ENCODE data around the gene IQCE. TPM values are rescaled to one million over a fixed set of nuclear protein-coding genes. Genes with fewer than 3 reads are reported as not detected.
"Not testable (repeated sequence)": the region's sequence is repeated elsewhere in the genome, so short reads cannot be mapped to it uniquely, and the experiment has no call there.

The IQCE gene
- total RNA-seq, 1 donor from 2014 or later, result 11.5 TPM

DNA sequence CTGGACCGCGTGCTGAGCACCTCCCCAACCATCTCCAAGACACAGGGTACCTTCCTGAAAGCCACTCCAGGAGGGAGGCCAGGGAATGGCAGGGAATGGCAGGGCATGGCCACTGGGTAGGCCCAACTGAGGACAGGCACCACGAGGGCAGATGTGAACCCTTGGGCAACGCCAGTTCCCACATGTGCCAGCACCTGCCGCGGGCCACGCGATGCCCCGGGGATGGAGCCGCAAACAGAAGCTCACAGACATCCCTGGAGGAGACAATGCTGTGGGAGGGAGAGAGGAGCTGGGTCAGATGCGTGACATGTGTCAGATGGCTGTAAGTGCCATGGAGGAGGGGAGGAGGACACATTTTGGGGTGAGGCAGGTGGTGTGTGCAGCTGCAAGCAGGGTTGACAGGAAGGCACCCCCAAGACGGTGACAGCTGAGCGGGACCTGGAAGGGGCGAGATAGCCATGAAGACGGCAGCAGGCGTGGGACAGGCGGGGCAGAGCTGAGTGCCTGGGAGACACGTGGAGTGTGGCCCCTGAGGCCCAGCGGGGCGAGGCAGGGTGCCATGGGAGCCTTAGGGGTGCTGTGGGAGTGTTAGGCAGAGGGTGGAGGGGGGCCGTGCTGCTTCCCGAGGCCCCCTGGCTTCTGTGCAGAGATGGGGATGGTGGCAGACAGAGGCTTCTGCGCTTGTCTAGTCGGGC lies 27.7 kb downstream of the IQCE start:
- ATAC-seq (no peak), DNase-seq (ENCODE audit: missing footprints) (no peak)
- intact Hi-C loops (cut with DNase I), result no loop called here

GRCh38 chr7:2587134-2587533 lies 28.4 kb downstream of the IQCE start:
- ATAC-seq (no peak), DNase-seq (ENCODE audit: missing footprints) (no peak)
- intact Hi-C loops (cut with DNase I), result no loop called here

GRCh38 chr7:2587778-2588177 lies 29.0 kb downstream of the IQCE start:
- DNase-seq (ENCODE audit: missing footprints) (no peak), ATAC-seq (no peak)
- intact Hi-C loops (cut with DNase I), result no loop called here

DNA sequence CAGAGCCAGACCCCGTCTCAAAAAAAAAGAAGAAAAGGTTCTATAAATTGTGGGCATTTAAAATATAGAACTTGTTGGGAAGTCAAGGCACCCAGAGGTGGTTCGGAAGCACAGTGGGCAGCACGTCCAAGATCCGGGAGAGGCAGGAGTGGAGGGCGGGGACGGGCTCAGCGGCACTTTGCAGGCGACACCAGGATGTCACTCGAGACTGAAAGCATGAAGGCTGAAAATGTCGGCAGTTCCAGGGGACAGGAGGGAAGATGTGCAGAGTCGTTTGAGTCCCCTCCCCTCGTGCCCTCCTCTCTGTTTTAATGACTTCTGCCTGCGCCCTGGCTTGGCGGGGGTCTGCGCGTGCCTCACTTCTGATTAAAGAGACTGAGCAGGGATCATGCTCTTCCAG lies 30.6 kb downstream of the IQCE start:
- DNase-seq (ENCODE audit: missing footprints) (no peak), ATAC-seq (no peak)
- intact Hi-C loops (cut with DNase I), result no loop called here

- DNase-seq (ENCODE audit: missing footprints); intact Hi-C loops (cut with DNase I); ATAC-seq: not testable (repeated sequence)
Observed at GRCh38 chr7:2589941-2590340, 31.2 kb downstream of the IQCE start.

DNA sequence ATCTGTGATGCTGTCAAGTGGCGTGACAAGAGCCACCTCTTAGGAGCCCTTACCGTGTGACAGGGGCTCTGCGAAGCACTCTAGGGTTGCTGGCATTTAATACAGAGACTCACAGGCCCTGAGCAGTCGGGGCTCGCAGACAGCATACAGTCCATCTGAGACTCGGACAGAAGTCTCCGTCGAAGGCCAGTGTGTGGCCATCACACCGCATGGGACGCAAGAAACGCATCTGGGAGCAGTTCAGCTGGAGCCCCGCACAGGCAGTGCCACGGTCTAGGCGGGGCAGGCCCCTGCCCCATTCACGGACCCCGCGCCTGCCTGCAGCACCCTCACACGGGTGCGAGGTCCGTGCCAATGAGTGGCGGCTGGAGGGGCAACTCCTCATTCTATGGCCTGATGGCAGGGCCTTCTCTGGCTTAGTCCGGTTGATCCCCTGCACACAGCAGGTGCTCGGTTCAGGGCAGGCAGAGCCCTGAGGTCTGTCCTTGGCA lies 33.6 kb downstream of the IQCE start:
- intact Hi-C loops (cut with DNase I), result no loop called here

DNA sequence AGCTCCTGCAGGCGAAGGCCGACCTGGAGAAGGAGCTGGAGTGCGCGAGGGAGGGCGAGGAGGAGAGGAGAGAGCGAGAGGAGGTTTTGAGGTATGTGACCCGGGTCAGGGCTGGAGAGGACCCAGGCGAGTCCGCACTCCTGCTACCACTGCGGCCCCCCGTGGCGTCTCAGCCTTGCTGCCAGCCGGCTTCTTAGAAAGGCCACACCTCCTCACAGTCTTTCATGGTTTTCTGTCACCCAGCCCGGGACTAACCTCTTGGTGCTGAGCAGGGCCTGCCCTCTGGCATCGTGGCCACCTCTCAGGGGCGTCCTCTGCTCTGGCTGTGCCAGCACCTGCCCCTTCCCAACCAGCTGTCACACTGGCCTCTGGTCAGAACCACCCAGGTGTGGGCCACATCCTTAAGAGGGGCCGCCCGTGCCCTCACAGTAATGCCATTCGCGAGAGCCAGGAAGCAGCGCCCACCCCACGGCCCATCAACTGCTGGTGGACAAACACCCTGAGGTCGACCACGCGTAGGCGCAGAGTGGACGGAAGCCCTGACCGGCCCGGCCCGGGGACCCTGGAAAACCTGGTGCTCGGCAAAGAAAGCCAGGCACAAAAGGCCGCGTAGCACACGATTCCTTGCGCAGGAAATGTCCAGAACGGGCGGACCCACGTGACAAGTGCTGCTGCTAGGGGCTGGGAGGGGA lies 34.4 kb downstream of the IQCE start:
- intact Hi-C loops (cut with DNase I), result no loop called here
- ATAC-seq (no peak), DNase-seq (ENCODE audit: missing footprints) (no peak)

More for the DNA sequence above, 33.6 kb downstream of the IQCE start:
- DNase-seq (ENCODE audit: missing footprints), result no peak
- no peak for ATAC-seq

- intact Hi-C loops (cut with DNase I), result no loop called here
- DNase-seq (ENCODE audit: missing footprints) (no peak), ATAC-seq (no peak)
Observed at GRCh38 chr7:2594599-2594998, 35.8 kb downstream of the IQCE start.

DNA sequence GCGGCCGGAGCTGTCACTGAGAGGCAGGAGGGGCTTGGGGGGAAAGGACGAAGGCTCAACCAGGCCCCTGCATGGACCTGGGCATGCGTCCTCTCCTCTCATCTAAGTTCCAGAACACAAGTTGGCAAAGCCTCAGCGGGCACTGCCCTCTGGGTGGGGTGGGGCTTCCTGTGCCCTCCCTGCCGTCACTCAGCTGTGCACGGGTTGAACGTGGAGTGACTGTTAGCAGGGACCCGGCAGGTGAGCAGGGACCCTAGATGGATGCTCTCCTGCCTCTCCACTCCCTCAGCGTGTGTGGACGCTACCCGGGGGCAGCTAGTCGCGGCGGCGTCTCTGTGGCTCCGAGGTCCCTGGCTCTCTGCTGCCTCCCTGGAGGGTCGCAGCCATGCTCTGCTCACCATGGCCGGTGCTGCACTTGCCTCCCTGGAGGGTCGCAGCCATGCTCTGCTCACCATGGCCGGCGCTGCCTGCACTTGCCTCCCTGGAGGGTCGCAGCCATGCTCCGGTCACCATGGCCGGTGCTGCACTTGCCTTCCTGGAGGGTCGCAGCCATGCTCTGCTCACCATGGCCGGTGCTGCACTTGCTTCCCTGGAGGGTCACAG lies 36.6 kb downstream of the IQCE start:
- intact Hi-C loops (cut with DNase I), result no loop called here
- DNase-seq (ENCODE audit: missing footprints) (no peak), ATAC-seq (no peak)

DNA sequence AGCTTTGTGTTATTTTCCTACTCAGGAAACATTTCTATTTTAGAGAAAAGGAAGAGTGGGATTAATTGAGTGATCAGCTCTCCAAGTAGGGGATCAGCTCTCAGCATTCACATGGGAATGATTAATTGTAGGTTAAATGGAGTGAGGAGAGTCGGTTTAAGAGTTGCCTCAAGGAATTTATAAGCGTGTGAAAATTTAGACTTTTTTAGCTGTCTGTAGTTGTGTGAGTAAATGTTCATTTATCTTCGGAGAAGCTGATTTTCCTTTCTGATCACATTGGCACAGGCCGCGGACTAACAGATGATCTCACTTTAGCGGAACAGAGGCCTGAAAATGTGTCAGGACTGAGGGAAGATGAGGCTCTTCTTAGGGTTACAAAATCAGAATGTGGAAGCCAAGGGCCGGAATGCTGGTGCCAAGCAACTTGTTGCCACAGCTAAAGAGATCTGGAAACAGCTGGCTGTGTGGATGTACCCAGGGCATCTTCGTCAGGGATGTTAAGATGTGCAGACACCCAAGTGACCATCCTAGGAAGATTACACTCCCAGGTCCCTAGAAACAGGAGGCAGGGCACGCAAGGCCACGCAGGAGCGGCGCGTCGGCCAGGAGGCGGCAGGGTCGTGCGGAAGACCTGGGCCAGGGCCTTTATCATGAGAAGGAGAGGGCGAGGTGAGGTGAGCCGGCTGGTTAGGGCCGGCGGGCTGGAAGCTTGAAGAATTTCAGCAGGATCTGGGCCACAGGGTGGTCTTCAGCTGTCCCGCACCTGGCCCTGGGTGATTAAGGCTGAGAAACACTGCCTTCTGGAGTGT lies 37.9 kb downstream of the IQCE start:
- DNase-seq (ENCODE audit: missing footprints) (no peak), ATAC-seq (no peak)
- intact Hi-C loops (cut with DNase I), result no loop called here

DNA sequence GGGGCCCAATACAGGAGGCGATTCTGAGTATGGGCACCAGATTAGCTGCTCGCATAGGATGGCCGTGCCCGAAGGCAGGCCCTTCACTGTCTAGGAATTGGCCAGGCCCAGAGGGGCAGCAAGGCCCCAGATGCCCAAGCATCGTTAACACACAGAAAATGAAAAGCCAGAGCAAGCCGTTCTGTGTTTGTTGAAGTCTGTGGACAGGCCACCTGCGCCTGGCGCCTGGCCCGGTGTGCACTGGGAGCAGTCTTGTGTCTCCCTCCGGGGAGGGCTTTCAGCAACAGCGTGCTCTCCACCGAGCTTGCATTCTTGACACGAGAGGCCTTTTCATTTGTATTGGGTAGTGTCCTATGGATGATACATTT lies 38.5 kb downstream of the IQCE start:
- DNase-seq (ENCODE audit: missing footprints) (no peak), ATAC-seq (no peak)
- intact Hi-C loops (cut with DNase I), result no loop called here

GRCh38 chr7:2598154-2598823 lies 39.5 kb downstream of the IQCE start:
- no peak for ATAC-seq
- intact Hi-C loops (cut with DNase I), result no loop called here
- DNase-seq (ENCODE audit: missing footprints), result no peak

- DNase-seq (ENCODE audit: missing footprints), result no peak
- ATAC-seq, result no peak
- intact Hi-C loops (cut with DNase I), result no loop called here
Observed at GRCh38 chr7:2601065-2601464, 42.3 kb downstream of the IQCE start.

- intact Hi-C loops (cut with DNase I), result no loop called here
- DNase-seq (ENCODE audit: missing footprints) (no peak), ATAC-seq (no peak)
Observed at GRCh38 chr7:2601907-2602306, 43.1 kb downstream of the IQCE start.

DNA sequence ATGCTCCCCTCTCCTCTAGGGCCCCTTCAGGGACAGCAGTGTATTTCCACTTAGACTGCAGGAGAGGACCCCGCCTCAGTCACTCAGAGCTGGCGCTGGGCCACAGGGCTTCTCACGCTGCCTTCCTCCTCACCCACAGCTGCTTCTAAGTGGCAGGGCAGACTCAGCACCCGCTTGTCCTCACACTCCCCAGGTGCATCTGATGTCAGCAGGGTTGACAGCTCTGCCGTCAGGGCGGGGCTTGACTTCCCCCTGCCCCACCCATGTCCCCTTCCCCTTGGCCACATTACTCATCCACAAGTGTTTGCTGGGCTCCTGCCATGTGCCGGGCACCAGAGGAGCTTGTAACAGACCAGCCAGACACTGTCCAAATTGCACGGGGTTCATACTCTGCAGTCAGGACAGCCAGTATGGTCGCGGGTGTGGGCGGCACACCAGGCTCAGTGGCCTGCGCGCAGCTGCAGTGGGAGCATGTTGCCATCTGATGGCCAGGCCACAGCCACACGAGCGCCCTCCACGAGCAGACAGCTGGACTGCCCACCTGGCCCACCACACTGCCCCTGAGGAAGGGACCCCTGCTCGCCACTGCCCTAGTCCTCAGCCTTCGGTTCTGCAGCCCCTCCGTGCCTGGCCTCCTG lies 43.7 kb downstream of the IQCE start:
- DNase-seq (ENCODE audit: missing footprints) (no peak), ATAC-seq (no peak)
- intact Hi-C loops (cut with DNase I), result no loop called here

GRCh38 chr7:2603044-2603965 lies 44.5 kb downstream of the IQCE start:
- no peak for DNase-seq (ENCODE audit: missing footprints)
- no peak for ATAC-seq
- intact Hi-C loops (cut with DNase I), result no loop called here

DNA sequence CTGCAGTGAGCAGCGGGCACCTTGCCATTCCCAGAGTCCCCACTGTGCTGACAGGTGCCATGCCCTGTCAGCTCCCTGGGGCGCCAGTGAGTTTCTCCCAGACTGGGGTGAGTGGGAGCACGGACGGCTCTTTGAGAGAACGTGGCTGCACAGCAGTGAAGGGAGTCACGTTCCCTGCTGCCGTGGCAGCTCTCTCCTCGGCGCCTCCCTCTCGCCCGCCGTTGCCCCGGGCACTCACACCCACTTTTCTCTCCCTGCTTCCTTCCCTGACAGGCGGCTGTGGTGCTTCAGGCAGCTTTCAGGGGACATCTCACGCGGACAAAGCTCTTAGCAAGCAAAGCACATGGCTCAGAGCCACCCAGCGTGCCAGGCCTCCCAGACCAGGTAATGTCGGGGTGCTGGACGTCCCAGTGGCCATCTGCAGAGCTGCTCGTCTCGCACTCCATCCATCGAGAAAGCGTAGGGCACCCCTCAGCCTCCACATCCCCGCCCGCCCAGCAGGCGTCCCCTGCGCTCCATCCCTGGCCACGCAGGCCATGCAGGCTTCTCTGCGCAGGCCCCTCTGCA lies 45.9 kb downstream of the IQCE start:
- intact Hi-C loops (cut with DNase I), result loop anchor here (5.0 kb wide), 2 partner anchors 38 to 58 kb away; no protein-coding TSS in a partner anchor
- no peak for DNase-seq (ENCODE audit: missing footprints)
- ATAC-seq, result peak; percentile 71

Data from Right ventricle myocardium inferior (tissue), 1 donor.